Astrocyte (in vitro differentiated cells and primary cell): ENCODE measurements around the gene TDO2. TPM values are rescaled to one million over a fixed set of nuclear protein-coding genes. Genes with fewer than 3 reads are reported as not detected.

Experiments used
- DNase-seq: peaks from one replicate; pipeline ENCODE4 v3.0.0-alpha.2; 2010; ENCODE audit warnings: low read depth
- FAIRE-seq: peaks from 2 replicates; lab custom pipeline; 2011; peaks lifted over from hg19 to GRCh38; lab: Jason Lieb, UNC
- H2AFZ ChIP-seq: 2 replicates; pipeline ENCODE4 v1.6.0; 2012; ENCODE audit warnings: low read depth, low read length, inconsistent platforms
- H3K27ac ChIP-seq: 2 replicates; pipeline ENCODE4 v1.5.1; 2011; ENCODE audit warnings: low read depth, low read length, inconsistent platforms
- H3K27me3 ChIP-seq: 2 replicates; pipeline ENCODE4 v1.6.0; 2011; ENCODE audit warnings: low read length, inconsistent platforms; ENCODE audit not compliant: insufficient read depth
- H3K36me3 ChIP-seq: 2 replicates; pipeline ENCODE4 v1.5.1; 2011; ENCODE audit warnings: low read length, inconsistent platforms; ENCODE audit not compliant: insufficient read depth
- H3K4me1 ChIP-seq: 2 replicates; pipeline ENCODE4 v1.5.1; 2011; ENCODE audit warnings: low read length, inconsistent platforms; ENCODE audit not compliant: insufficient read depth
- H3K4me2 ChIP-seq: 2 replicates; pipeline ENCODE4 v1.6.0; 2012; ENCODE audit warnings: low read length, inconsistent platforms
- H3K4me3 ChIP-seq: 2 replicates; pipeline ENCODE4 v1.5.1; 2011; ENCODE audit warnings: low read depth, mild to moderate bottlenecking, low read length, inconsistent platforms; ENCODE audit not compliant: insufficient read depth
- H3K79me2 ChIP-seq: 2 replicates; pipeline ENCODE4 v1.6.0; 2012; ENCODE audit warnings: mild to moderate bottlenecking, low read length, inconsistent platforms; ENCODE audit not compliant: insufficient read depth
- H3K9ac ChIP-seq: 2 replicates; pipeline ENCODE4 v1.6.0; 2012; ENCODE audit warnings: mild to moderate bottlenecking, low read length, inconsistent platforms
- H3K9me3 ChIP-seq: 2 replicates; pipeline ENCODE4 v1.5.1; 2012; ENCODE audit warnings: low read depth, mild to moderate bottlenecking, low read length, inconsistent platforms; ENCODE audit not compliant: insufficient read depth
- H4K20me1 ChIP-seq: 2 replicates; pipeline ENCODE4 v1.6.0; 2012; ENCODE audit warnings: low read length, inconsistent platforms; ENCODE audit not compliant: insufficient read depth
- H3K27ac Mint-ChIP-seq: one replicate; pipeline ENCODE4 v1.8.0; 2021; ENCODE audit warnings: mild to moderate bottlenecking, mixed read lengths; ENCODE audit not compliant: unreplicated experiment
- H3K27me3 Mint-ChIP-seq: one replicate; pipeline ENCODE4 v1.8.0; 2021; ENCODE audit warnings: low read depth, mixed read lengths; ENCODE audit not compliant: unreplicated experiment
- H3K36me3 Mint-ChIP-seq: one replicate; pipeline ENCODE4 v1.8.0; 2021; ENCODE audit warnings: low read depth, mixed read lengths; ENCODE audit not compliant: unreplicated experiment
- H3K4me1 Mint-ChIP-seq: one replicate; pipeline ENCODE4 v1.8.0; 2021; ENCODE audit warnings: low read depth, mixed read lengths; ENCODE audit not compliant: unreplicated experiment
- H3K4me3 Mint-ChIP-seq: one replicate; pipeline ENCODE4 v1.8.0; 2021; ENCODE audit warnings: mild to moderate bottlenecking, moderate library complexity, mixed read lengths; ENCODE audit not compliant: unreplicated experiment
- H3K9me3 Mint-ChIP-seq: one replicate; pipeline ENCODE4 v1.8.0; 2021; ENCODE audit warnings: mild to moderate bottlenecking, mixed read lengths; ENCODE audit not compliant: unreplicated experiment
- EZH2 ChIP-seq: IDR thresholded peaks from 2 replicates; pipeline ENCODE4 v1.6.1; 2012; ENCODE audit warnings: mild to moderate bottlenecking, low read length, inconsistent platforms; ENCODE audit not compliant: insufficient read depth
- total RNA-seq: library from RNA; stranded (reverse); gene quantifications from 2 replicates; pipeline ENCODE4 v1.2.1, GENCODE V29; 2021
- TF ChIP-seq, protein P1 (sequence below): IDR thresholded peaks from 2 replicates; pipeline ENCODE4 v1.5.1; 2011; ENCODE audit warnings: low read depth, mild to moderate bottlenecking, inconsistent platforms, low read length, moderate library complexity; ENCODE audit not compliant: insufficient read depth

The TDO2 gene
- total RNA-seq, 1 donor from 2014 or later, result not detected

DNA sequence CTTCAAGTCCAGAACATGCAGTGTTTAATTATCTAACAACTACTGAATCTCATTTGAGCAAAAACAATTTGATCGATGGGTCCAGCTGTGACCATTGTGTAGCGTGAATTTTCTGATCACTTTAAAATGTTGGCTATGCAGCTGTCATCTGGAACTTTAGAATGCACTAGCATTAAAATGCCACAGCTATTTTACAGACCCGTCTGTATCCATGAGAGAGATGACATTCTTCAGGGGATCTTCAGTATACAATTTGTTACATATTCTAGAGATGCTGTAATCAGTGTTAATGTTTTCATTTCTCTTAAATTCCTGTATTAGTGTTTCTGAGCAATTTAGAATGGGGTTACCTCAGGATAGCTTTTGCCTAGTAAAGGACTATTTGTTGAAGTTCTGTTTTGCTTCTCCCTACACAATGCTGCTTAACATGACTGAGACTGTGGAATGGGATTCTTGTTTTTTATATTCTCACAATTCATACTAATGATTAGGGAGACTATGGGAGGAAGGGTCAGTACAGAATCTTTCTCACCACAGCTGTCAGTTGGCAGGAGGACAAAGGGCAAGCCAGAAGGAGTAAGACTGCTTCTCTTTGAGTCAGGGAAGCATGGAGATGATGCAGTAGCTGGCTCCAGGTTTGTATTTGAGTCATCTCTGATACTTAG lies 63.4 kb downstream of the TDO2 start:
- Histone ChIP-seq H3K4me3 (no peak overlapping the region), H3K9me3 (no peaks in the 10 kb centered on the region), H4K20me1 (no peaks in the 10 kb centered on the region), H2AFZ (no peak overlapping the region), H3K9ac (no peak overlapping the region), H3K4me1 (no peaks in the 10 kb centered on the region), H3K36me3 (no peaks in the 10 kb centered on the region), H3K27ac (no peak overlapping the region), H3K4me2 (no peak overlapping the region), H3K27me3 (no peaks in the 10 kb centered on the region), H3K79me2 (no peaks in the 10 kb centered on the region)
- no peak for TF ChIP-seq EZH2
- TF ChIP-seq, protein P1, sequence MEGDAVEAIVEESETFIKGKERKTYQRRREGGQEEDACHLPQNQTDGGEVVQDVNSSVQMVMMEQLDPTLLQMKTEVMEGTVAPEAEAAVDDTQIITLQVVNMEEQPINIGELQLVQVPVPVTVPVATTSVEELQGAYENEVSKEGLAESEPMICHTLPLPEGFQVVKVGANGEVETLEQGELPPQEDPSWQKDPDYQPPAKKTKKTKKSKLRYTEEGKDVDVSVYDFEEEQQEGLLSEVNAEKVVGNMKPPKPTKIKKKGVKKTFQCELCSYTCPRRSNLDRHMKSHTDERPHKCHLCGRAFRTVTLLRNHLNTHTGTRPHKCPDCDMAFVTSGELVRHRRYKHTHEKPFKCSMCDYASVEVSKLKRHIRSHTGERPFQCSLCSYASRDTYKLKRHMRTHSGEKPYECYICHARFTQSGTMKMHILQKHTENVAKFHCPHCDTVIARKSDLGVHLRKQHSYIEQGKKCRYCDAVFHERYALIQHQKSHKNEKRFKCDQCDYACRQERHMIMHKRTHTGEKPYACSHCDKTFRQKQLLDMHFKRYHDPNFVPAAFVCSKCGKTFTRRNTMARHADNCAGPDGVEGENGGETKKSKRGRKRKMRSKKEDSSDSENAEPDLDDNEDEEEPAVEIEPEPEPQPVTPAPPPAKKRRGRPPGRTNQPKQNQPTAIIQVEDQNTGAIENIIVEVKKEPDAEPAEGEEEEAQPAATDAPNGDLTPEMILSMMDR, result no peak
- DNase-seq (peak; percentile 60), FAIRE-seq (peak; percentile 34)
- Mint-ChIP-seq H3K9me3 (no peaks in the 10 kb centered on the region), H3K36me3 (no peaks in the 10 kb centered on the region), H3K4me1 (peaks cover 31% of the 10 kb centered on the region), H3K4me3 (no peak overlapping the region), H3K27me3 (no peaks in the 10 kb centered on the region), H3K27ac (peak overlapping the region; percentile 78)

Other genes with a start within 250 kb of the TDO2 start
- gene GUCY1A1, start 236.8 kb upstream of the TDO2 start, total RNA-seq, result 0.48 and 1.0 TPM in 2 replicates
- gene GUCY1B1, start 144.7 kb upstream of the TDO2 start, total RNA-seq, result 1.5 and 2.5 TPM in 2 replicates
- not detected in 2 replicates for gene ASIC5, start 37.4 kb upstream of the TDO2 start, total RNA-seq
- 3.7 and 6.5 TPM in 2 replicates for gene CTSO, start 50.2 kb downstream of the TDO2 start, total RNA-seq